Measurements from ENCODE around the gene CST1.
"Not testable (repeated sequence)": the region's sequence is repeated elsewhere in the genome, so short reads cannot be mapped to it uniquely, and the experiment has no call there.

DNA sequence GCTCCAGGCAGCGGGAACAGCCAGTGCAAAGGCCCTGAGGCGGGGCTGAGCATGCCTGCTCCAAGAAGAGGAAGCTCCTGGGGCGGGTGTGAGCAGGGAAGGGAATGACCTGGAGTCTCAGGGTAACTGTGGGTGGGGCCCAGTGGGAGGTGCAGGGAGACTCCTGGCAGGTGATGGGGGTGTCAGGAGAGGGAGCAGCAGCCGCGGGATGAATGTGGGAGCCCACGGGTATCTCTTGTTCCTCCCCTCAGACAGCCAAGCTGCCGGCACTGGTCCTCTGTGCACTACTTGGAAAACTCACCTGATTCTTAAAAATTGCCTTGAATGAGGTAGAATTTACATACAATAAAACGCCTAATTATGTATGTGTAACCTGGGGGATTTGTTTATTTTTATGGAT, 26.6 kb upstream of the CST1 start:
- TF ChIP-seq POLR2A (IDR thresholded peaks at IDR 0.05; ENCODE audit: low read depth, low read length); POLR2AphosphoS5 (IDR thresholded peaks at IDR 0.05; ENCODE audit: low read depth, low read length); TAF1 (IDR thresholded peaks at IDR 0.05; ENCODE audit: borderline replicate concordance, low read depth, low read length): not testable (repeated sequence)
